Measurements from ENCODE around the gene CD93.

CD93 gene

GRCh38 chr20:23032056-23032749 is 53.9 kb downstream of the CD93 start:
- DNase-seq = no peak

- no peak for DNase-seq
Measured at GRCh38 chr20:23031346-23031745, 54.8 kb downstream of the CD93 start.
